ENCODE measurements around the gene B4GALNT2.

Gene B4GALNT2

DNA sequence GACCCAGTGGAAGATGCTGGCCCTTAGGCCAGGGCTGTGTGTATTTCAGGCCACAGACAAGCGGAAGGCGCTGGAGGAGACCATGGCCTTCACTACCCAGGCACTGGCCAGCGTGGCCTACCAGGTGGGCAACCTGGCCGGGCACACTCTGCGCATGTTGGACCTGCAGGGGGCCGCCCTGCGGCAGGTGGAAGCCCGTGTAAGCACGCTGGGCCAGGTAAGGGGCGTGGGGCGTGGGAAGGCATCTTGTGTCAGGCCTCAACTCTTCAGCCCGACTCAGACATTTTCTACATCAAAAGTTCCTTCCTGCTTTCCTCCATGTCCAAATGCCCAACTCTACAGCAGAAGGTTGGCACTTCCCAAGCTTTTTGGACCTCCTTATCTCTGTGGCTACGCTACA, 83.9 kb downstream of the B4GALNT2 start:
- DNase-seq: no peak

DNA sequence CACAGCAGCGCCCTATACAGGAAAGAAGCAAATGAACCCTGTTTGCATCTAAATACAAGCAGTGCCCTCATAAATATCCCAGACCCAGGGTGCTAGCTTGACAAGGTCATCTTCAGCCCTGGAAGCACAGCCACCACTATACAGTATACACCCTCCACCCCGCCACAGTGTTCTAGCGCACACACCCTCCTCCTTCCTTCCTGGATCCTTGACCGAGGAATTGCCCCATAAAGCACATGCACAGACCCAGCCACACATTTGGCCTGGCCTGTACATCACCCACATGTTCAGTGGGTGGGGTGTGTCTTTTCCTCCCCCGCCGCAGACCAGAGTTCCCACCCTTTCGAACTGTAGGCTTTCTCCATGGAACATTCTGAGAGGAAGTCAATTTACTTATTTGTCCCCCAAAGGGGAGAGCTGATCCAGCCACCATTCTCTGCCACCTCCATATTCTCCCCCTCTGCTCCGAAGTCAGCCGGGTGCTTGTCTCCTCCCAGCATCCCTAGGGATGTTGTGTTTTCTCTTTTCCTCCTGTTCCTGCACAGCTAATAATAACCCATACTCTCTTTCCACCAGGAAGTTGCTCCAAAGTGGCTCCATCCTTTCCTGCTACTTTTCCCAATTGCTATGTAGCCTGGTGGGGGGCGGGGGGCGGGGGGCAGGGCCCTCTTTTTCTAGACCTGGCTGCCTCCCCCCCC, 84.5 kb downstream of the B4GALNT2 start:
- DNase-seq: no peak

DNA sequence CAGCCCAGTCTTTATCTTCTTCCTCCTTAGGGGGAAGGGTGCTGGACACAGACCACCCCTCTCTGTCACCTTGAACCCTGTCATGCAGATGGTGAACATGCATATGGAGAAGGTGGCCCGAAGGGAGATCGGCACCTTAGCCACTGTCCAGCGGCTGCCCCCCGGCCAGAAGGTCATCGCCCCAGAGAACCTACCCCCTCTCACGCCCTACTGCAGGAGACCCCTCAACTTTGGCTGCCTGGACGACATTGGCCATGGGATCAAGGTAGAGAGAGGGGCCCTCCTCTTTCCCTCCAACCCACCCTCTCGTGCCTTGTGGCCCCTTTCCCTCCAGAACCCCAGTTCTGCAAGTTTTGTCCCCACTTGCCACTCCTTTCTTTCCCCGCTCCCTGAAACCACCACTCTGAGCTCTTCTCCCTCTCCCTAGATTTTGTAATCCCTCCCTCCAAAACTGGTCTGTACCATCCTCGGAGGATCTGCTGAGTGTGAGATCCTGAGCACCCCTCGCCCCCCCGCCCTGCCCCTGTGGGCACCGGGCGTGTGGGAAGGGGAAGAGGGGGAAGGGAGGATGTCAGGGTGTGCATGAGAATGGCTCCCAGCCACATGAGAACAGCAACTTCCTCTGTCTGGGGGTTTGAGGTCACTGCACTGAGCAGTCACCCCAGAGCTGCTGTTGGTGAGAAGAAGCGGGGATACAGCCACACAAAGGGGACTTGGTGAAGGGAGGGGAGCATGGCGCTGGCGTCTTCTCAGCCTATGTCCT, 85.3 kb downstream of the B4GALNT2 start:
- DNase-seq: no peak

DNA sequence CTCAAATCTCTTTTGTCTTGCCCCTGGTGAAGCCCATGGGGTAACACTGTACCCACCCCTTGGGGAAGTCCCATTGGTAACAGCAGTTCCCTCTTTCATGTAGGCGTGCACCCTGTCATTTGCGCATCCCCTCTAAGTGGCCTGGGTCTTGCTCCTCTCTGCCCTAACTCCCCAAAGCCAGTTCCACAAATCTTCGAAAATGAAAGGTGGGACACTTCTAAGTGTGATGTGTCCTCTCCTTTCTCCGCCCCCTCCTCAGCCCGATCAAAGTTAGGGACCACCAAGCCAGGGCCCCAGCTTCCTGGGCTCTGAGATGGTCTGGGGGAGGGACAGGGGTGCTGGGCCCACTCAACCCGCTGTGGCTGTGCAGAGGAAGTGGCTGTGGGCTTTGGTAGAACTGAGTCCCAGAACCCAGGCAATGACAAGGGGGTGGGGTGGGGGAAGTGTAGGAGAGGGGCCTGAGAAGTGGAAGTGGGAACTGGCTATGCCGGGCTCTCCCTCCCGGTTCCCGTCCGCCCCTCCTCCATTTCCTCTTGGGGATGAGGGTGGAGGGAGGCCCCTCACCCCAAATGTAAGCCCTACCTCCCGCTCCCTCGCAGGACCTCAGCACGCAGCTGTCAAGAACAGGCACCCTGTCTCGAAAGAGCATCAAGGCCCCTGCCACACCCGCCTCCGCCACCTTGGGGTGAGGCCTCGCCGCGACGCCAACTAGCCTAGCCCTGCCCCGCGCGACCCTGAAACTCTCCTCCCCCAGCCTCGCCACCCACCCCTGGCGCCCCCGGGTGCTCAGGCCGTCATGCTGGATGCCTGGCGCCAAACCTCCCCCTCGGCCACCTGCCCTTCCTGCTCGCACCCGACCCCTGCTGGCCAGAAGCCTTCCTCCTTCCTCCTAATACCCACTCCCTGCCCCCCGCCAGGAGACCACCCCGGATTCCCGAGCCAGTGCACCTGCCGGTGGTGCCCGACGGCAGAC, 86.7 kb downstream of the B4GALNT2 start:
- no peak for DNase-seq

DNA sequence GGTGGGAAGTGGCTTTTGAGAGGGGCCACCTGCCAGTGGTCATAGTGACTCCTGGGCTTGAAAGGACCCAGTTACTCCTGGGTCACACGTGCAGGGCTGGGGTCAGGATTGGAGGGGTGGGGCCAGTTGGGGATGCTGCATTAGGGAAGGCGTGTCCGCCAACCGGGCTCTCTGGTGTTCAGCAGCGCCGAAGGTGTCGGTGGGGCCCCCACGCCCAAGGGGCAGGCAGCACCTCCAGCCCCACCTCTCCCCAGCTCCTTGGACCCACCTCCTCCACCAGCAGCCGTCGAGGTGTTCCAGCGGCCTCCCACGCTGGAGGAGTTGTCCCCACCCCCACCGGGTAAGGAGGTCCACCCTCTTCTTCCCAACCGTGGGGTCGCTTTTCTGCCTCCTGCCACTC, 87.4 kb downstream of the B4GALNT2 start:
- no peak for DNase-seq

DNA sequence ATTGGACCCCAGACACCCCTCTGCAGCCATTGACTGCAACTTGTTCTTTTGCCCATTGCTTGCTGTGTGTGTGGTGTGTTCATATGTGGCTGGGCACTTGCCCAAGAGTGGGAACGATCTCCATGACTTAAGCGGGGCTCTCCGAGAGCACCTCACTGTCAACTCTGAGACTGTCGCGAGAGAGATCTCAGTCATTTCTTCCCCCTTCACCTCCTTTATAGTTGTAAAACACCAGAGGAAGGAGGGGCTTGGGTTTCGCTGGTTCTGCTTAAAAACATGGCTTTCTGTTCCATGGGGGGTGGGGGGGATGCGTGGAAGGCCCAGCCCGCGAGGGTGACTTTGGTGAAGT, 90.6 kb downstream of the B4GALNT2 start:
- DNase-seq: no peak

DNA sequence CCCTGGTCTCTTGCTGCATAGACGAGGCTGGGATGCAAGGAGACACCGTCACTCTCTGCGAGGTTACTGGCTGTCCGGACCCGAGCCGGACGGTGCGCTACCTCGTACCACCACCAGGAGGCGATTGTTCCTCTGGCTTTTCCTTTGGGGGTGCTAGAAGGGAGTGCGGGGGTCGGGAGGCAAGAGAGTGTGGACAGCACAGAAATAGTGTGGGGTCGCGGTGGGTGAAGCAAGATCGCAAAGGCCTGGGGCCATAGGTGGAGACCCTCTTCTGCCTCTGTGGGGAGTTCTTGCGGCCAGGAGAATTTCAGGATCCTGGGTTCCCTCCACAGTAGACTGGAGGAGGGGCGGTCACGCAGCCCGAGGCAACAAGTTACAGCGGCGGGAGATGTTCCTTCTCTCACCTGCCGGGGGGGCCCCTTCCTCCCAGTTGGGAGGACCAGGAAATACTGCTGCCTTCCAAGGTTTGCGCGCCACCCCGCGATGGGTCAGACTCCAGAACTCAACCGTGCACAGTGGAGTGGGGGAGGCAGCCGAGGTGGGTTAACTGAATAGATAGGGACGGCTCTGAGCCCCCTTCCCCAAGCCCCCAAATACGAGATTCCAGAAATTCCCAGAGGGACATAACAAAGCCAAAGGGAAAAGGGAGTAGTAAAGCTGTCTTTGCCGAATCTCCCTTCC, 91.1 kb downstream of the B4GALNT2 start:
- peak in 1 of 2 experiments; percentile 29 for DNase-seq

DNA sequence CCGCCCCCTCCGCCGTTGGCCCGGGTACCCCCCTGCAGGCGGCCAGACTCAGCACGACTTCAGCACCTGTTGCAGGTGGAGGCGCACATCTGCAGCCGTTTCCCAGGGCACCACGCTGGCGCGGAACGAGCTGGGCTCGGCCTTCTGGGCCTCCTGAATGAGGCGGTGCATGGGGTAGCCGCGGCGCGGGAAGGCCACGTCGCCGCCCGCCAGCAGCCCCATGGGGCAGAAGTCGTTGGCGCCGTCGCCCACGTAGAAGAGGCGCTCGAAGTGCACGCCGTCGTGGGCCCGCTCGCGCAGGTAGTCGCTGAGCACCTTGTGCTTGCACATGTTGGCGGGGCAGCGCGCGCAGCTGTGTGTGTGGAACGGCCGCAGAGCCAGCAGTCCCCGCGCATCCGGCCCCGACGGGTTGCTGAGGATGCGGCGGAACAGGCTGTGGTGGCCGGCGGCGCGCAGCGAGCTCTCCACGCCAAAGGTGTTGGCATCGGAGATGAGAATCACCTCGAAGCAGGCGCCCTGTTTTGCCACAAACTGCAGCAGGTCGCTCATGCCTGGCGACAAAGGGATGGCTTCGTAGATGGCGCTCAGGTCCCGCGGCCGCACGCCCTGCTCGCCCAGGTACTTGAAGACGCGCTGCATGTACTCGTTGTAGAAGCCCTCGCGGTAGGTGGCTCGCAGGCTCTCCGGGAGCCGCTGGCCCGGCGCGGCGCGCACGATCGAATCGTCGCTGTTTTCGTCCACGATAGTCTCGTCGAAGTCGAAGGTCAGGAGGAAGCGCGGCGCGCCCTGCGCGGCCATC, 91.8 kb downstream of the B4GALNT2 start:
- no peak for DNase-seq

DNA sequence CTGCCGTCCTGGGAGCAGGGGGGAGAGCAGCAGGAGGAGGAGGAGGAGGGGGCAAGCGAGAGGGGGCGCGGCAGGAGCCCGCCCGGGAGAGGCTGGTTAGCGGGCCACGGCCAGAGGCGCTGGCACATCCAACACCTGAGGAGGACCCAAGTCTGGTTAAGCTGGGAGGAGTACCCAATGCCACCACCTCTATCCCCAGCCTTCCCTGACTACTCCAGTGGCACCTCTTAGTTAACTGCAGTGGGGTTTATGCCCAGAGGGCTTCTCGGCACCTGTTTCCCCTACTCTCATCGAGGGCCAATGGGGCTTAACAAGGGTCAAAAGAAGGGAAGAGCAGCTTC, 92.4 kb downstream of the B4GALNT2 start:
- no peak for DNase-seq

DNA sequence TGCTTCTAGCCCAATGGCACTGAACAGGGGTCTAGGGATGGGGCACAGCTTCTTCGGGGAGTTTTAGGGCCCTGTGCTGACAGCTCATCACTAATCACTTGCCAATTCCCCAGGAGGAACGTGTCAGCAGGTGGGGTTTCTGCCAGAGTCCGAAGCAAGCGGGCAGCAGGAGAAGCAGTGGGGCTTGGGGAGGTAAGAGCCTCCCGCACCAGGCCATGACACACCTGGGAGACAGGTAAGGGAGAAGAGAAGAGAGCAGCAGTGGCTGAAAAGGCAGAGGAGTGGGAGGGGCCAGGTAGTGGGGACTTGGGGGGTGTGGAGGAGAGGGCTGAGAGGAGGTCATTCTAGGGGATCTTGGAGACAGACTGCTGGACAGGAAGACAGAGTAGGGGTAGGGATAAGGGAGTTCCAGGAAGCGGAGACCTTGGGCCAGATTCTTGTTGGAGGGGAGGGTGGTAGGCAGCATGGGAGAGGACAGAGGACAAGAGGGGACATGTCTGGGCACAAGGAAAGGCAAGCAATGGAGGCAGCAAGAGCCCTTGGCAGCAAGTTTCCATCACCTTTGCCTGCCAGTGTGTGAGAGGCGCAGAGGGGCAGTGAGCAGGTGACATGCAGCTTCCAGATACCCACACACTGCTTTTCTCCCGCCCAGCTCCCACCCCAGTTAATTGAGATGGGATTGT, 93.1 kb downstream of the B4GALNT2 start:
- no peak for DNase-seq
